Activated CD4-positive, alpha-beta T cell treated with anti-CD3 and anti-CD28 coated beads, Interleukin-2, amount 50 U/mL, for 4 hours (primary cell): Measurements from ENCODE around the gene SUSD6.

Experiments
- DNase-seq, 2 experiments: peaks; one replicate each; pipeline ENCODE4 v3.0.0-alpha.2; 2020

The SUSD6 gene, protein sequence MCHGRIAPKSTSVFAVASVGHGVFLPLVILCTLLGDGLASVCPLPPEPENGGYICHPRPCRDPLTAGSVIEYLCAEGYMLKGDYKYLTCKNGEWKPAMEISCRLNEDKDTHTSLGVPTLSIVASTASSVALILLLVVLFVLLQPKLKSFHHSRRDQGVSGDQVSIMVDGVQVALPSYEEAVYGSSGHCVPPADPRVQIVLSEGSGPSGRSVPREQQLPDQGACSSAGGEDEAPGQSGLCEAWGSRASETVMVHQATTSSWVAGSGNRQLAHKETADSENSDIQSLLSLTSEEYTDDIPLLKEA

DNA sequence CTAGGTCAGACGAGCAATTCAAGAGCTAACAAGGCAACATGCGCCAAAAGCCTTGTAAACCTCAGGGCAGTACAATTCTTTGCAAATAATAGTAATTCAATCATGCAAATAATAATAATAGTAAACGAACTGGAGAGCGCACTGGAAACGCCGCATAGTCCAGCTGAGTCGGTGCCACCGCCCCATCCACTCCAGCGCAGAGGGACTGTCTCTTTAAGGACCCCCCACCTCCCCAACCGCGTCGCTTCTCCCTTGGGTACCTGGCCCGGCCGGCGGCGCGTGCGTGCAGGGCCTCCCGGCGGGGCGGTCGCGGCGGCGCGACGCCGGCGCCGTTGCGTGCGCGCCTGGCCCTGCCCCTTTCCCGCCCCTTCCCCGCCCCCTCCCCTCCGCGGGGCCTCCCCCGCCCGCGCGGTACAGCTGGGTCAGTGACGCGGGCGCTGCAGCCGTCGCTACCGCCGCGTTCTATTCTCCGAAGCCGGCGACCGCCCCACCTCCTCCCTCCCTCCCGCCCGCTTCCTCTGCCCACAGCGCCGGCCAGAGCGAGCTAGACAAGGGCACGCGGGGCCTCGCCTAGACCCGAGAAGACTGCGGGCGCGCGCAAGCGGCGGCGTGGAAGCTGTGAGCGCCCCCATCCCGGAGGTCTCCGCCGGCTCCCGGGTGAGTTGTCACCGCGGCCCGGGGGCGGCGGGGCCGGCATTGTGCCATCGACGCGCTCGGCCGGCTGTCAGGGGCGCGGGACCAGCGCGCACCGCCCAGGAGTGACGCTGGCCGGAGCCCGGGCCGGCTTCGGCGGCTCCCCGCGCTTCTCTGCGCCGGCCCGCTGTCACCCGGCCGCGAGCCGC, at the start of gene SUSD6:
Gene SUSD6, plus strand, starts transcription at position 425 of the 842 bp plus-strand sequence. CDS start 46,997 bp downstream, outside the sequence.
- DNase-seq: peak; percentile 82 to 83

DNA sequence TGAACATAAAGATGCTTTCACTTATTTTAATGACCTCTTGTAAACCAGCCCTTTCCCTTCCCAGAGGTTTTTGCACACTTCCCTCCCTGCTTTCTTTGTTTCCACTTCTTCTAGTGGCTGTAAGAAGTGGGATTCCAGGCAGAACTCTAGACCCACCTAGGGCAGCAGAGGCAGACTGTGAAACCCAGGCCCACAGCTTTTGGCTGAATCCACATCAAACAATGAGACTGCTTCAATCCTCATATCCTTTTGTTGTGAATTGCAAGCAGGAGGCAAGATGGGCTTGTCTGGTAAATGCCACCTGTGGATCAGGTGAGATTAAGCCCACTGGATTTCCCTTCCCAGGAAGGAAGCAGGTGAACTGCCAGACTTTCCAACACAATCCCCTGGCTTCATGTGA, 49.5 kb upstream of the SUSD6 start:
- no peak for DNase-seq

DNA sequence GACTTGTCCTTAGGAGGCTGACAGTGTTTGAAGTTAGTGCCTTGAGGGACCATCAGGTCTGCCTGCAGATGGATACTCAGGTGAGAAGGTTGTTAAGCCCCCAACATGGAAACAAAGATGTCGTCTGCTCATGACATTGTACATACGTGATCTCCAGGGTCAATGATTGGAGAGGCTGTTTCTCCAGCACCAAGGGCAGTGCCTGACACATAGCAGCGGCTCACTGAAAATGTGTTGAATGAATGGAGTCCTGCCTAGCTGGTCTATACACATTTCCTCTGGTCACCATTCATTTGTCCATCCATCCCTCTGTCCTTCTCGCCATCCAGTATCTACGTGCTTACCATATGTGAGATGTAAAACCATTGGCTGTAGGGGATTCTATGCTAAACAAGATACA, 43.8 kb upstream of the SUSD6 start:
- no peak for DNase-seq

DNA sequence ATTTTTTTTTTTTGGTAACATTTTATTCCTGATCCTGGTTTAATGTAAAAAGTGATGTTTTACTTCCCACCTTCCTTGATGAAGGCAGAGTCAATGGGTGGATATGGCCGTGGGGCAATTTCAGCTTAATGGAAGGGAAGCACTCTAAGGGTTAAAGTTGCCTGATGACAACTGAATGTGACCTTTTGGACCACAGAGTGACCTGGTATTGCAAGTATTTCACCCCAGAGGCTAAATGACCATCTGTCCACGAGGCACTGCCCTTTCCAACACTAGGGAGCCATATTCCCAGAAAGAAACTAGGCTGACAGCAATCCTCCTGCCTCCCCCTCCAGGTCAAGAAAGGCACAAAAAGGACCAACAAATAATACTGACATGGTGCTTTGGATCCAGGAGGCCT, 41.5 kb upstream of the SUSD6 start:
- no peak for DNase-seq

DNA sequence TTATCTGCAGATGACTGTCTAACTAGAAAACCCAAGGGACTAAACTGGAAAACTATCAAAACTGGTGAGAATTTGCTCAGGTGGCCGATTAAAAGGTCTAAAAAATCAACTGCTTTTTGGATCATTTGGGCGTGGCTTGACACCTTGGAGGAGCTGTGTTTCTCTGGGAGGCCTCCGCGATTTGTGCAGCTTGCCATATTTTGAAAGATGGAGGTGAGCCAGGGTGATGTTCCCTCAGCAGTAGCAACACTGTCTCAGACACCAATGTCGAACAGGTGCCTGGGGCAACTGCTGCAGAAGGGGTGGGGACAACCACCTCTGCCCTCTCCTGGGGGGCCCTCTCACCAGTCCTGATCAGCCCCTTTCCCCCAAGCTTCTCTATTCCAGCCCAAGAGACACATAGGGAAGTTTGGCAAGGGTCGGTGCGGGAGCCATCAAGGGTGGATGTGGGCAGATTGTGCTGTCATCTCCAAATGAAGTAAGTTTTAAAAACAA, 40.5 kb upstream of the SUSD6 start:
- no peak for DNase-seq

DNA sequence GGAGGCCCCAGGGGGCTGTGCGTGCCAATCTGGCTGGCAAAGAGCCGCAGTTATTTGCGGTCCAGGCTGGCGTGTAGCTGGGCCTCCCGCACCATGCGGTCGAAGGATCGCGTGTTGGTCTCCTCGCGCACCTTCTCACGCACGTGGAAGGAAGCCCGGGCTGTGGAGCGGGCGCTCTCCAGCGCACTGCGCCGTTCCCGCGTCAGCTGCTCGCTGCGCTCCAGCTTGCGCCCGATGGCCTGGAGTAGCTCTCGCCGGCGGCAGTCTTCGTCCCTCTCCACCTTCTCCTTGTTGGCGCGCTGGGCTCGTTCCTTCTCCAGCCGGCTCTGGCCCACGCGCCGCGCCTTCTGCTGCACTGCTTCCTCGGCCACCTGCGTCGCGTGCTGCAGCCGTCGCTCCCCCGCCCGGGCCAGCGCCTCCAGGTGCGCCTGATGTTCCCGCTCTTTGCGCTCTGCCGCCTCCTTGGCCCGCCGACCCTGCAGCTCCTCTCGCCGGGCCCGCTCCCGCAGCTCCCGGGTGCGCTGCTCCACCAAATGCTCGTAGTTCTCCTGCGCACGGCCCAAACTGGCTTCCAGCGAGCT, 39.9 kb upstream of the SUSD6 start:
- DNase-seq: no peak

DNA sequence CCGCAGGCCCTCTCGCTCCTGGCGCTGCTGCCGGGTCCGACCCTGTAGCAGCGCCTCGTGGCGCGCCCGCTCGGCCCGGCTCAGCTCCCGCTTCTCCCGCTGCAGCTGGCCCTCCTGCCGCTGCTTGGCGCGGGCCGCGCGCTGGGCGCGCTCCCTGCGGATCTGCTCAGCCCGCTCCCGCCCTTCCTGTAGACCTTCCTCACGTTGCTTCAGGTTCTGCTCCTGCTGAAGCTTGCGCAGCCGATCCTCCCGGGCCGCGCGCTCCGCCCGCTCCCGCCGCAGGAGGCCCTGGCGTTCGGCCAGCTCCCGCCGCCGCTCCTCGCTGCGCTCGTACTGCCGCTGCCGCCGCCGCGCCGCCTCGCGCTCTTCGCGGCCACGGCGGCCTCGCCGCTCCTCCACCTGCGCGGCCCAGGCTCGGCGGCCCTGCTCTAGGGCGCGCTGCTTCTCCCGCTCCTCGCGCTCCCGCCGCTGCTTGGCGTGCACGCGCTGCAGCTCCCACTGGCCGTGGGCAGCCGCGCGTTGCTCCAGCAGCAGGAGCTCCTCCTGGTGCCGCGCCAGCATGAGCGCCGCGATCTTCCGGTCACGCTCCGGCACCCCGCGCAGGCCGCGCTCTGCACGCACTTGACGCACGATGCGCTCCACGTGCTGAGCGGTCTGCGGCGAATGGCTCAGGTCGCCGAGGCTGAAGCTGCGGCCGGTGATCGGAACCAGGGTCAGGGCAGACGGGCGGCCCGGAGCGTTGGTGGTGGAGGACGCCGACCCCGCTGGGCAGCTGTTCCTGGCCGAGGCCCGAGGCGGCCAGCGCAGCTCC, 39.2 kb upstream of the SUSD6 start:
- no peak for DNase-seq

DNA sequence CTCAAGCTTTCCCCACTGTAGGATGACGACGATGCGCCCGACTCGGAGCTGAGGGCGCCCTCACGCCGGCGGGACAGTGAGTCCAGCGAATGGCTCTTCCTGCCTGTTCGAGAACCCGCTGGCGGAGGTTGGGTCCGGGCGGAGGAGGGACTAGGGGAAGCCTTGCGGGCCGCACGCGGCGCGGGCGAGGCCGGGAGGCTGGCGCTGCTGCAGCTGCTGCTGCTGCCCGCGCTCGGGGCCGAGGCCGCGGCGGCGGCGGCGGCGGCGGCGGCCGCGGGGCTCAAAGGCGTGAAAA, 38.6 kb upstream of the SUSD6 start:
- DNase-seq: no peak

DNA sequence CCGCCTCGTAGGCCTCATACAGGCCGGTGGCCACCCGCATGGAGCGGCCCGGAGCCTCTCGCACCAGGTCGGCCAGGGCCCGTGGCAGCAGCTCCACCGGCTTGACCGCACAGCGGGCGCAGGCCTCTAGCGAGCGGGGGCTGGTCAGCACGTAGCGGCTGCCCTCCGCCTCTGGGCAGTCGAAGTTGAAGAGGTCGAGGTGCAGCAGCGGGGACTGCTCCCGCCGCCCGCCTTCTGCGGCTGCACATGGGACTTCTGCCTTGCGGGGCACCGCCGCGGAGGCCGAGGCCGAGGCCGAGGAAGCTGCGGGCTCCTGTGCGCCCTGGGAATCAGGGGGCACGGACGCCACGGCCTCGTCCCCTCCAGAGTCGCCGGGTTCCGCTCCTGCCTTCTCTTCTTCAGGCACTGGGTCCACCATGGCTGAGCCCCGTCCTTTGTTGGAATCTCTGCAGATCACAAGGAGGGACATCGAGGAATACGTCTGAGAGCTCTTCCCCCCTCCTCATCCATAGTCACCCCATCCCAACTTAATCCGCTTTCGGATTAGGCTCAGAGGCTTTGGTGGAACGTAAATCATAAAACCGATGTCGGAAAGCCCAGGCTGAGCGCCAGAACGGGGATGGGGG, 38.1 kb upstream of the SUSD6 start:
- no peak for DNase-seq

DNA sequence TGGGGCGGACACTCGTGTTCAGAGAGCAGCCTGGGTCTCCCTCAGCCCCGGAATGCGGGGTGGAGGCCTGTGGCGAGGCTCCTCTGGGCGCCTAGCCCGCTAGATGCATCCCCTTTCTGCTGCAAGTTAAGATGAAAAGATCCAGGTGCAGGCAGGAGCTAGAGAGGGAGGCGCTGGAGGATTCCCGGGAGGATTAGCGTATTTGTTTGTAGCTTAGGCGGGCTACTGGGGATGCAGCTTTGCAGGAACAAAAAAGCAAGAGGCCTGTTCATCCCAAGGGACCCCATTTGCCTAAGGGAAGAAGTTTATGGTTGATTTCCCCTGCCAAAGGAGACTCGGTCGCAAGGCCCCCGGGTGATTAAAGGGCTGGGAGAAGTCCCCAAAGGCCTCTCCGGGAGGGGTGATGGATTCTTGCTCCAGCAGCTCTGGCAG, 37.5 kb upstream of the SUSD6 start:
- DNase-seq: no peak

DNA sequence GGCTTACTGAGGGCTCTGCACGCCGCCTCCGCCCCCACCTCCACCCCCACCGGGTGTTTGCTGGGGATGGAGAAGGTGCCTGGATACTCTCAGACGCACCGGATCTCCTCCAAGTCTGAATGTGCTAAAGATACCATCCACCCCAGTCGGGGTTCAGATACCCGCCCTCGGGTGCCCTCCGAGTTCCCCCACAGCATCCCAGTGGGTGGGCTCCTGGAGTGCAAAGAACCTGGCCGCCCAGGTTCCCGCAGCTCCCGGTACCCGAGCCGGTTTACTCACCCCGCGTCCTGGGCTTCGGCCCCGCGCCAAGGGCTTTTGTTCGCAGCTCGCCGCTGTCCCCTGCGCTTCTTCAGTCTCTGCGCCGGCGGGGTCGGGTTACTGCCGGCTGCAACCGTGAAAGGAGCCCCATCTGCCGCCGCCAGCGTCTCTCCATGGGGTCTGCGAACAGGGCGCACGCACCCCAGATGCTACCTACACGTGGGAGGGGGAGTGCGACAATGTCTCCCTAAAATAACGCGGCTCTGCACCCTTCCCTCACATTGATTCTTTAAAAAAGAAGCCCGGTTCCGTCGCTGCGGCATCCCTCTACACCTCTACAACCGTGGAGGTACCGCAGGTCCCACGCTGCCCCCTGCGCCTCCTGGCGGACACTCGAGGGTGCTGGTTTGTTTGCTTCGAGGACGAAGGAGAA, 37.0 kb upstream of the SUSD6 start, which contains the start of gene CCDC177:
Gene CCDC177, minus strand, starts transcription at position 609 of the 691 bp plus-strand sequence. CDS start 1,249 bp downstream, outside the sequence.
- DNase-seq: peak; percentile 71 to 73

DNA sequence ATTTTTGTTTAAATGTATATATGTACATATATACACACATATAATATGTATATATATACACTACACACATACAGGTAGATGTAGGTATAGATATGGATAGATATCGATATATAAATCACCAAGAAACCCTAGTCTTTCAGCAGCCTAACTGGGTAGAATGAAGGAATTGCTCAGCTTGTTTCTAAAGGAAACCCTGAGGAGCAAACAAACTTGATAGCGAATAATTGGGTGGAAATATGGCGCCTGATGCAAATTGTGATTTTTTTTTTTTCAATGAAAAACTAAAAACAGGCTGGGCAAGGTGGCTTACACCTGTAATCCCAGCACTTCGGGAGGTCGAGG, 36.5 kb upstream of the SUSD6 start:
- DNase-seq: no peak

DNA sequence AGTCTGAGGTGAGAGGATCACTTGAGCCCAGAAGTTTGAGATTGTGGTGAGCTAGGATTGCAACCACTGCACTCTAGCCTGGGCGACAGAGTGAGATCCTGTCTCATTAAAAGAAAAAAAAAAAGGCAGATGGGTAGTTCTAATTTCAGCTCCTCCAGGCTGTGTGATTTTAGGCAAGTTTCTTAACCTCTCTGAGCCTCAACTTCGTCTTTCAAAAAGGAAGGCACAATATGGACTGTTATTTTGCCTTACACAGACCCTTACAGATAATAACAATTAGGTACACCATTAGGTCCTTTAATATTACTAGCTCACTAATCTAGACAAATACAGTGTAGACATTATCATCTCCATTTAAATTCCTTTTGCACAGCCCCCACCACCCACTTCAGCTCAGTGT, 31.9 kb upstream of the SUSD6 start:
- DNase-seq: no peak

DNA sequence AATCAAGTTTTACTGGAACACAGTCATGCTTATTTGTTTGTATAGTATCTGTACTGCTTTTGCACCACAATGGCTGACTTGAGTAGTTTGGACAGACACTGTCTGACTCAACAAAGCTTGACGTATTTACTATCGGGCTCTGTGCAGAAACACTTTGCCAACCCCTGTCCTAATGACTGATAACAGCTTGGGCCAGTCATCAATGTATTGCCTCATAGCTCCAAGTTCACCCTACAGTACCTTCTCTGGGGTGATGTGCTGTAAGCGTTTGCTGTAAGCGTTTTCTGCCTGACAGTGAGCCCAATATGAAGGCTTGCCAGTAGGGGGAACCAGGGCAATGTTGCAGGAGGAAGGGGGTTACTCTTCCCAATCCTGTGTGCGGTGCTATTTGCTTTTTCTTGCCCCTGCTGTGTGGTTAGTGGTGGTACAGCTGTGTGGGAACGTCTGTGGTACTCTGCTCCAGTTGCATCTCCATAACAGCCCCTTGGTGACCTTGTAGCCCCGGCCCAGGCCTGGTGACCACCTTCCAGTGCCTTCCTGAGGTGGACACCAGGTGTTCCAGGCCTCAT, 31.3 kb upstream of the SUSD6 start:
- no peak for DNase-seq

DNA sequence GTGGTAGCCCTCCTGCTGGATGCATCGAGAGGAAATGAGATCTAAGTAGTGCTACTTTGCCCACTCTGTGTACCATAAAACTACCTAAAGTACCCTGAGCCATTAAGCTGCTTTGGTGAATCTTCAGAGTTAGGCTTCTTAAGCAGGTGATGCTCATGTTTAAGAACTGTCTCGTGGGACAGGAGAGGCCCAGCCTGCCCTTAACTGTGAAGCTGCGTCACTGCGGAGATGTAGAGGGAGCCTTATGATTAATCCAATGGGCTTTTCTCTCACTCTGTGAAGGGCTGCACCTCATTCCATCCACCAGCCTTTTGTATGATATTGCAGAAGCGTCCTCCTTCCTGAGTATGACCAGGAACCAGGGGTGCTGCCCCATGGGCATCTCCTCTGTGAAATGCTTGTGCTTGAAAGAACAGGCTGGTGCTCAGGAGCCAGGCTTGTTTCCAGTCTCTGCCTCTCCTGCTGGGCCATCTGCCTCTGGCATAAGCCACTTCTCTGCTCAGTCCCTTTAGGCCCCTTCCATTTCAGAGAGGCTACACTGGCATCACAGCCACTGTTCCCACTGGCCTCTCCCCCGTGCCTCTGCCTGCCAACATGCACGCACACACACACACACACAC, 30.0 kb upstream of the SUSD6 start:
- no peak for DNase-seq

DNA sequence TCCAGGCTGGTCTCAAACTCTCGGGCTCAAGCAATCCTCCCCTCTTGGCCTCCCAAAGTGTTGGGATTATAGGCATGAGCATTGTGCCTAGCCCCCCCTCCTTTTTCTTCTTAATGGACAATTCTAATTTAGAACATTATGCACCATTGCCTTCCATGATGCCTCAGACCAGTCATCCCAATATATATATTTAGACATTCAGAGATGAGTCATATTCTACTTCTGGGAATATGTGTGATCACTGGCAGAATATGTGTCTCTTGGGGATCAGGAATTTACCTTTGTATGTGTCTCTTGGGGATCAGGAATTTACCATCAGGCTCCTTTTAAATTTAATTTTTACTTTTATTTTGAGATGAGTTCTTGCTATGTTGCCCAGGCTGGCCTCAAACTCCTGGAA, 29.2 kb upstream of the SUSD6 start:
- DNase-seq: no peak

DNA sequence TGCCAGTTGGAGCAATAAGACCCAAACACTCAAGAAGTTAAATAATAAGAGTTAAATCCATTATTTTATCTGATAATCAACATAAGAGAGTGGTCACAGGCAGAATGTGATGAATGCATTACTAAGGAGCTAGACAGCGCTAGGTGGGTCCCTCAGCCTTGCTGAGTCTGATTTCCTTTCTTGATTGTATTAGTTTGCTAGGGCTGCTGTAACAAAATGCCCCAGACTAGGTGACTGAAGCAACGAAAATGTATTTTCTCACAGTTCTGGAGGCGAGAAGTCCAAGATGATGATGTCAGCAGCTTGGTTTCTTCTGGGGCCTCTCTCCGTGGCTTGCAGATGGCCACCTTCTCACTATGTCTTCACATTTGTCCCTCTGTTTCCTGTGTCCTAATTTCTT, 28.6 kb upstream of the SUSD6 start:
- no peak for DNase-seq

DNA sequence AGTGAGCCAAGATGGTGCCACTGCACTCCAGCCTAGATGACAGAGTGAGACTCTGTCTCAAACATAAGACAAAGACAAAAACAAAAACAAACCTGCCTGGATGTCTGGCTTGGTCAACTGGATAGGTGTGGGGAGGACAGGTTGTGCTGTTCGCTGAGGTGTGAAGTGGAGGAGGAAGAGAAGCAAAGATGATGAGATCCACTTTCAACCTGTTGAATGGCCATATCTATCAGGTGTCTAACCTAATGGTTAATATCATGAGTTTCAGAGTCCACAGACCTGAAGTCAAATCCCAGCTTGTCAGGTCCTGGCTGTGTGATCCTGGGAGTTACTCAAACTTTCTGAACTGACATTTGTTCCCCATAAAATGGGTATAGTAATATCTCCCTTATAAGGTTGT, 27.0 kb upstream of the SUSD6 start:
- DNase-seq: no peak

DNA sequence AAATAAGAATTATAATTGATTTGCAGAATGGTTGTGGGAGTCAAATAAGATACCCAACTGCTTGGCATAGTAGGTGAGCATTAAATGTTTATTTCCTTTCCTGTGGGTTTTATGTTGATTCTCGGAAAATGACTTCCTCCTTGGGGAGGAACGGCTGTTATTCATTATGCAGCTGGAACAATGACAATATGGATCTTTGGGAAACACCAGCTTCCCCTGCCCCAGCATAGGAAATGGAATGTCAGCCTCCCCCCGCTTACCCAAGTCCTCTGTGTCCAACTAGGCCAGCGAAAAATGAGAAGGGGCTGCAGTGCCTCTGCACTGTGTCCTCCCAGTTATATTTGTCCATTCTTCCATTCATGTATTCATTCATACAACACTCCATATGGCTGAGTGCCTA, 25.0 kb upstream of the SUSD6 start:
- DNase-seq: no peak

DNA sequence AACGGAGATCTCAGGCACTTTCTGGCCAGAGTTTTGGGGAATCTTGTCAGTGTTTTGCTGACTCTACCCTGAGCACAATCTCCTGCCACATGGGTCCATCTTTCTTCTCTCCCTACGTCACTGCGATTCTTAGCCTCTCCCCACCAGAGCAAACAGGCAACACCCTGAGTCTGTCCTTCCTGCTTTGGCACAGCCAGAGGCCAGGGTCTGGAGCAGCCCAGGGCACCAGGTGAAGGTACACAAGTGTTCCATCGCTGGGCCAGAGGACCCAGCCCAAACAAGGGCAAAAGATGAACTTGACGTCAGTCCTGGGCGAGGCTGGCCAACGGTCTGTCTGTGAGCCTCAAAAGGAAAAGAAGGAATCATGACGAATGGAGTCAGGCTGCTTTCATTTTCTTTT, 24.0 kb upstream of the SUSD6 start:
- no peak for DNase-seq

DNA sequence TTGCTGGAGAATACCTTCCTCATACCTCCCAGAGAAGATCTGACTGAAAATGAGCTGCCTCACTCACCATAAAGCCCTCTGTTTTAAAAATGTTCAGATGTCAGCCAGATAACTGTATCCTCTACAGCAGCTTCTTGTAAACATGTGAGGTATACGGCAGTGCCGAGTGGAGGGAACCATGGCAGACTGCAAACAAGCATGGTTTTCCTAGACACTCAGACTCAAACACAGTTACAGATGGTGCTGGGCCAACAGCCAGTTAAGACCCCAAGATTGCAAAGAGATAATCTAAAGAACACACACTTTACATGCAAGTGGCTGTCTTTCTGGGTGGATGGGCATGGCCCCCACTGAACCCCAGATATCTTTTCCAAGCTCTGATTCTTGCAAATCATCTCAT, 20.1 kb upstream of the SUSD6 start:
- no peak for DNase-seq
